GM12874 (cell line): ENCODE results near the gene VSIG10L2.

Experiments
- TF ChIP-seq, protein P1 (sequence below): IDR thresholded peaks from 2 replicates; pipeline ENCODE4 v1.5.1; 2011; ENCODE audit warnings: low read depth, mild to moderate bottlenecking, control low read depth, low read length, moderate library complexity; ENCODE audit not compliant: insufficient read depth

VSIG10L2 gene

DNA sequence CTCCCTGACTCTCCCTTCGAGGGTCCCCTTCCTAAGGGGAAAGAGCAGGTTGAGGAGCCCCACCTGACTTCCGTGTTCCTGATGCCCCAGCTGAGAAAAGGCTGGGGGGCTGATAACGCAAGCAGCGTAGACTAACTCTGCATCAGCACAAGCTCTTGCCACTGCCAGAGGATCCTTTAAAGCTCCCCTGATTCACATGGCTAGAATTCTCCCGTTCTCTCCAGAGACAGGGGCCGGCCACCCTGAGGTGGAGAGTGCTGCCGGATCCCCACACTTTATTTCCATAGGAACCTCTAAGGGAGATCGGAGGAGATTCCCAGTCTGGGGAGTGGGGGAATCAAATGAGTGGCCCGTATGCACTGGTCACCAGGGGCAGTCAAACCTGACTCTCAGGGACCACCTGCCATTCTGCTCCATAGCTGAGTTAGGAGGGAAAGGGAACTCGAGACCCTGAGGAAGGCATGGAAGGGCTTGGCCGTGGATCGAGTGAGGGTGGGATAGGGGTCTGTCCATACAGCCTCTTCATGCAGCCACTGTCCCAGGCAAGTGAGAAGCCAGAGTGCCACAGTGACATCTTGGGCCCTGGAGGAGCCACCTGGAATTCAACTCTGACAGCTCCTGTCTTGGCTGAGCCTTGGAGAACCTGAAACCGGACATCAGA, 1.4 kb upstream of the VSIG10L2 start:
- TF ChIP-seq, protein P1, sequence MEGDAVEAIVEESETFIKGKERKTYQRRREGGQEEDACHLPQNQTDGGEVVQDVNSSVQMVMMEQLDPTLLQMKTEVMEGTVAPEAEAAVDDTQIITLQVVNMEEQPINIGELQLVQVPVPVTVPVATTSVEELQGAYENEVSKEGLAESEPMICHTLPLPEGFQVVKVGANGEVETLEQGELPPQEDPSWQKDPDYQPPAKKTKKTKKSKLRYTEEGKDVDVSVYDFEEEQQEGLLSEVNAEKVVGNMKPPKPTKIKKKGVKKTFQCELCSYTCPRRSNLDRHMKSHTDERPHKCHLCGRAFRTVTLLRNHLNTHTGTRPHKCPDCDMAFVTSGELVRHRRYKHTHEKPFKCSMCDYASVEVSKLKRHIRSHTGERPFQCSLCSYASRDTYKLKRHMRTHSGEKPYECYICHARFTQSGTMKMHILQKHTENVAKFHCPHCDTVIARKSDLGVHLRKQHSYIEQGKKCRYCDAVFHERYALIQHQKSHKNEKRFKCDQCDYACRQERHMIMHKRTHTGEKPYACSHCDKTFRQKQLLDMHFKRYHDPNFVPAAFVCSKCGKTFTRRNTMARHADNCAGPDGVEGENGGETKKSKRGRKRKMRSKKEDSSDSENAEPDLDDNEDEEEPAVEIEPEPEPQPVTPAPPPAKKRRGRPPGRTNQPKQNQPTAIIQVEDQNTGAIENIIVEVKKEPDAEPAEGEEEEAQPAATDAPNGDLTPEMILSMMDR: no peak

DNA sequence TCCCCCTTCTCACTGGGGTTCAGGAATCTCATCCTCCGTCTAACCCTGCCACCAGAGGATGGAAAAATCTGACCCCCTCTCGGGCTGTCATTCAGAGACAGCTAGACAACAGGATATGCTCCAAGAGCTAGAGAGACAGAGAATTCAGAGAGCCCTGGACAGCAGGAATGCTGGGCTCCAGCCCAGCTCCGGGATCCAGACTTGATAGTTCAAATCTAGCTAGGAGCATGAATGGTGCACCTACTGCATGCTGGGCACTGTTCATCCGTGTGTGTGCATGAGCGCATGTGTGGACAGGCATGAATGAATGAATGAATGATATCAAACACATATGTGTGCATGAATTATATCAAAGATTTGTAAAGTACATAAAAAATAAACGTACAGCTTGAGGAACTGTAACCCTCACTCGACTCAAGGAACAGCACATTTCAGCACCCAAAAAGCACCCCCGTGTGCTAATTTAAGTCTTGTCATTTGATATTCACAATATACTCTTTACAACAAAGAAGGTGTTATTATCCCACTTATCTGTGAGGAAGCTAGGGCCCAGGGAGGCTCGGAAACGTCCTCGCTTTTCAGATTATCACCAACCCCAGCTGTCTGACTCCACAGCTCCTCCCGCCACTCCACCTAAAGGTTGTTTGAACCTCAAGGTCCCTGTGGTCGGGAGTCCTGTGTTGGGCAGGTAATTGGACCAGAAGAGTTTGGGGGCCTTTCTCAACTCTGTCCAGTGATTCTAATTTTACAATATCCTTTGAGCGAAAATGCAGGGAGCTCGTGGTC, 640 bp upstream of the VSIG10L2 start:
- TF ChIP-seq, protein P1: no peak

DNA sequence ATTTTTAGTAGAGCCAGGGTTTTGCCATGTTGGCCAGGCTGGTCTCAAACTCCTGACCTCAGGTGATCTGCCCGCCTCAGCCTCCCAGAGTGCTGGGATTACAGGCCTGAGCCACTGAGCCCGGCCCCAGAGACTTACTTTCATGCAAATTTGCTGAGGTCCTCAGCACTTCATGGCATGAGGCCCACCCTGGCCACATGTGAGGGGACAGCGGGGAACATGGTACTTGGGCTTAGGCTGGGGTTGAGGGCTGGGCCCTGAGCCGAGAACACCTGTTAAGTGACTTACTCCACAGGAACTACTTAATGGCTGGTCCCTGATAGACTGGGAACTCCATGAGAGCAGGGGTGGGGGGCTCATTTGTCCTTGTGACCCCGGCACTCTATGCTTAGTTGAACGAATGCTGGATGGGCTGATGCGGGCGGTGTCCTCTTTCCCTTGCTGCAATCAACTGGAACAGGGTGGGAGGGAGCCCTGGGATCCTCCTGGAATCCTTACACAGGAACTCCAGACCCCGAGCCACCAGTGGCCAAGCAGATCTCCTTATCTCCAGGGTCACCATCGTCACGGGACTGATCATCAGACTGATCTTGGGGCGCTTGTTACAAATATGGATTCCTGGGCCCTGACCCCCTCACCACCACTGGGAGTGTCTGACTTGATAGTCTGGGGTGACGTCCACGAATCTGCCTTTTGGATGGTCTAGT, 1.0 kb downstream of the VSIG10L2 start:
- TF ChIP-seq, protein P1: no peak

DNA sequence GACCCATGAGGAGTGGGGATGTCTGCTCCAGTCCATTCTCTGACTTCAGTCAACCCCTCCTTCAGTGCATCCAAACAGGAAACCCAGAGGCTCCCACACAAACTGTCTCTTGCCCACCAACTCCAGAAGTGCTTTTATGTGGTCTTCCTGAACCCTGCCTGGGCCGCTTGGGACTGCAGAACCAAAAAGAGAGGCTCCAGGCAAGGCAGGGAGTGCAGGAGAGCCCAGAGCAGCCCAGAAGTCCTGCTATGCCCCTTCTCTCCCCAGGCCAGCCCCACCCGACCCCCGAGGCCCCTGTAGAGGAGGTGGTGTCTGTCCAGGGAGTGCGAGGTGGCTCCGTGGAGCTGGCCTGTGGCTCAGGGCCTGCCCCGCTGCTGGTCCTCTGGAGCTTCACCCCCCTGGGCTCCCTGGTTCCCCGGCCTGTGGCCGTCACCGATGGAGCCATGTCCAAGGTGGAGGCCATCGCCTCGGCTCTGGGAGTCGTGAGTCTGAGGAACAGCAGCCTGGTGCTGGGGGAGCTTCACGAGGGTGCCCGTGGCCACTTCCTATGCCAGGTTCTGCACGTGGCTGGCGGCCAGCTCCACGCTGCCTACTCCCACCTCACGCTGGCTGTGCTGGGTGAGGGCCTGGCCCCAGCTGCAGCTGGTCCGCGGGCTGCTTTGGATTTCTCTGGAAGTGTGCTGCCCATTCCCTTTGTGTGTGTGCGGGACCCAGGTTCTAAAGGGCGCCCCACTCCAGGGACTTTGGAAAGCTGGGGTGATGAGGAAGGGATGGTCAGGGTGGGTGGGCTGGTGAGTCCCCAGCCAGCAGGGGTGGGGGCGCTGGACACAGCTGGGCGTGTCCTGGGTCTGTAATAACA, 1.8 kb downstream of the VSIG10L2 start:
- TF ChIP-seq, protein P1: no peak

GRCh38 chr11:125948278-125949051, 2.6 kb downstream of the VSIG10L2 start:
- TF ChIP-seq, protein P1: no peak

GRCh38 chr11:125949271-125950177, 3.7 kb downstream of the VSIG10L2 start:
- TF ChIP-seq, protein P1: no peak
